K562 (cell line): ENCODE results near the gene WNT7B. TPM values are rescaled to one million over a fixed set of nuclear protein-coding genes. Genes with fewer than 3 reads are reported as not detected.

ENCODE experiments used
- CTCF ChIP-seq, 3 experiments: IDR thresholded peaks in 2 of 3; conservative IDR thresholded peaks in 1 of 3; 2 replicates each; pipeline ENCODE4 v1.5.1; 2011 to 2012; ENCODE audit warnings: low read length in 3 of 3, mild to moderate bottlenecking in 3 of 3, control low read depth in 2 of 3, improper control_type of control experiment in 1 of 3, inconsistent platforms in 1 of 3, low read depth in 1 of 3, mixed read lengths in 1 of 3, moderate library complexity in 1 of 3; ENCODE audit not compliant: insufficient read depth in 2 of 3
- HDAC1 ChIP-seq, 2 experiments: fragments of 450-650 bp; IDR thresholded peaks; 2 replicates each; pipeline ENCODE4 v1.6.1; 2016 to 2017; ENCODE audit warnings: inconsistent platforms in 1 of 2, mild to moderate bottlenecking in 1 of 2, moderate library complexity in 1 of 2
- LEF1 ChIP-seq: fragments of 450-650 bp; IDR thresholded peaks from 2 replicates; pipeline ENCODE4 v1.6.1; 2016; ENCODE audit warnings: mild to moderate bottlenecking
- NR0B1 ChIP-seq: fragments of 450-650 bp; IDR thresholded peaks from one replicate; pipeline ENCODE4 v1.6.1; 2018; ENCODE audit warnings: mild to moderate bottlenecking, moderate library complexity; ENCODE audit not compliant: partially characterized antibody
- PATZ1 ChIP-seq: fragments of 250-450 bp; sonication (Bioruptor Pico); IDR thresholded peaks from 2 replicates; pipeline ENCODE4 v1.5.0; 2020; ENCODE audit warnings: mild to moderate bottlenecking, borderline replicate concordance
- POLR2B ChIP-seq: fragments of 450-650 bp; IDR thresholded peaks from 2 replicates; pipeline ENCODE4 v1.6.1; 2018; ENCODE audit warnings: low read depth; ENCODE audit not compliant: partially characterized antibody
- RBM17 ChIP-seq: fragments of 200-400 bp; formaldehyde crosslinking; IDR thresholded peaks from 2 replicates; pipeline ENCODE4 v1.6.1; 2017; ENCODE audit warnings: low read depth, mild to moderate bottlenecking, low read length, borderline replicate concordance
- TGIF2 ChIP-seq: sonication (generic); formaldehyde crosslinking; IDR thresholded peaks from 2 replicates; pipeline ENCODE4 v1.8.1; 2022; ENCODE audit warnings: mild to moderate bottlenecking, missing genetic modification reagents, moderate library complexity
- U2AF2 ChIP-seq: fragments of 200-400 bp; formaldehyde crosslinking; optimal IDR thresholded peaks from 2 replicates; pipeline ENCODE3; 2017; ENCODE audit warnings: low read depth, mild to moderate bottlenecking, low read length
- ZNF395 ChIP-seq: fragments of 200-800 bp; sonication (Bioruptor generic); IDR thresholded peaks from 2 replicates; pipeline ENCODE4 v1.6.1; 2017; ENCODE audit warnings: missing genetic modification characterization, missing compliant biosample characterization
- polyA plus RNA-seq, 8 experiments: library from polyadenylated mRNA; depleted of rRNA in 4 of 8; stranded (reverse) in 5 of 8; unstranded in 3 of 8; fragments of >200 nt; fragmentation: Nextera tagmentation in 2 of 8; fragmentation: Illumina TruSeq in 1 of 8; extraction: Ambion mirVana in 2 of 8; extraction: Trizol in 1 of 8; gene quantifications; 2 replicates each; pipeline versions ENCODE4 v1.2.1 to v1.2.3, GENCODE V29; 2011 to 2014; ENCODE audit warnings: inconsistent platforms in 1 of 8, missing spikeins in 1 of 8
- total RNA-seq, 7 experiments: library from RNA; depleted of rRNA in 6 of 7; stranded (reverse); fragments of >200 nt in 6 of 7; fragmentation: Illumina TruSeq in 2 of 7; extraction: Trizol in 2 of 7; gene quantifications; 2 replicates each; pipeline versions ENCODE4 v1.2.1 to v1.2.3, GENCODE V29; 2011 to 2021; ENCODE audit warnings: low replicate concordance in 1 of 7
- TF ChIP-seq, protein P1 (sequence below): sonication (generic); formaldehyde crosslinking; IDR thresholded peaks from 2 replicates; pipeline ENCODE4 v1.9.0; 2022; ENCODE audit warnings: mild to moderate bottlenecking, missing genetic modification reagents
- TF ChIP-seq, protein P2 (sequence below): fragments of 450-650 bp; formaldehyde crosslinking; IDR thresholded peaks from 2 replicates; pipeline ENCODE4 v1.4.0; 2020; ENCODE audit warnings: mild to moderate bottlenecking, moderate library complexity
- TF ChIP-seq, protein P3 (sequence below): fragments of 450-650 bp; formaldehyde crosslinking; conservative IDR thresholded peaks from 2 replicates; pipeline ENCODE4 v1.4.0; 2022; ENCODE audit warnings: mild to moderate bottlenecking, missing genetic modification characterization

Gene WNT7B
- total and polyA plus RNA-seq, 9 of the 15 experiments (the other 6 are each of a cell fraction or from before 2014, with no cell fraction given) = not detected

DNA sequence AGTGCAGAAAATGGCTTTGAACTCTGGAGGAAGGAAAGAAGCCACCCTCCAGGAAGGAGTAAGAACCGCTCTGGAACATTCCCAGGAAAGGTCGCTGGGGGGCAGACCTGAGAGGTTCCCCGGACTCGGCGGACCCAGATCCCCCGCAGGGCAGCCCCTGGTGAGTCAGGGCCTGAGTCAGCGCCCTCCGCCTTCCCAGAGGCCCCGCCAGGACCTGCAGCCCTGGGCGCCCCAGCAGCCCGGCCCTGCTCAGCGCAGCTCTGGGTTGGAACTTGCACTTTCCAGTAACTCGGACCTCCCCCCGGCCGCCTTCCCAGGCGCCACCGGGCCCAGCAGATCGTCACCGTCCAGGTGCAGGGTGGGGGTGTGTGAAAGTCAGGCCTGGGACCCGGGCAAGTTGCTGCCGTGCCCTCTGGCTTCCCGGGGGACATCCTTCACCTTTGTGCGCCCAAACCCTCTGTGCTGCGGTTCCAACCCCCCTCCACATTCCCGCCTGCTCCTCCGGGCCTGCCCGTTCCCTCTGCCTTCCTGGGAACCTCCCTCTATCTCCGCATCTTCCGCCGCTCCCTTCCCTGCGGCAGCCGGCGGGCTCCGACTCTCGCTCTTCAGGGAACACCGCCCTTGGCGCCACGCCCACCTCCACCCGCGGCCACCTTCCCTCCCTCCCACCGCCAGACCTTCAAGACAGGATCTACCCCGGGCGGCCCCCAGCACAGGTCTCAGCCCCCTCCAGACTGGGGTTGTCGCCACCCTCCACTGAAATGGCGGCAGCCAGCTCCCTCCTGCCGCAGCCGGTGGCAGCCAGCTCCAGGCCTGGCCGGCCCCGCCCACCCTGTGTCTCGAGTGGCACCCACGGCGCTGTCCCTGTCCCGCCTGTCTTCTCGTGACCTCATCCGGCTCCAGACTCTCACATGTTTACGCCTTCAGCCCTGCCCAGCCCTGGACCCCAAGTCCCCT is 36.8 kb upstream of the WNT7B start (continued):
- TF ChIP-seq, protein P1, sequence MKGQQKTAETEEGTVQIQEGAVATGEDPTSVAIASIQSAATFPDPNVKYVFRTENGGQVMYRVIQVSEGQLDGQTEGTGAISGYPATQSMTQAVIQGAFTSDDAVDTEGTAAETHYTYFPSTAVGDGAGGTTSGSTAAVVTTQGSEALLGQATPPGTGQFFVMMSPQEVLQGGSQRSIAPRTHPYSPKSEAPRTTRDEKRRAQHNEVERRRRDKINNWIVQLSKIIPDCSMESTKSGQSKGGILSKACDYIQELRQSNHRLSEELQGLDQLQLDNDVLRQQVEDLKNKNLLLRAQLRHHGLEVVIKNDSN (CRISPR knock-in tag) = no peak
- TF ChIP-seq U2AF2 (no peak), LEF1 (no peak), POLR2B (peak; percentile 57), CTCF (IDR thresholded peaks at IDR 0.05 in 2 of 3, conservative IDR thresholded peaks at IDR 0.05 in 1 of 3; ENCODE audit: insufficient read depth in 2 of 3, low read depth in 1 of 3, low read length in 3 of 3) (peak; percentile 80 to 85 (median 83)), RBM17 (no peak), PATZ1 (CRISPR knock-in tag) (no peak), ZNF395 (CRISPR knock-in tag) (no peak), NR0B1 (no peak), HDAC1 (IDR thresholded peaks at IDR 0.05) (peak in 1 of 2 experiments; percentile 67; a peak in 2 of 4 replicates), TGIF2 (CRISPR knock-in tag) (no peak)
- TF ChIP-seq, protein P2, sequence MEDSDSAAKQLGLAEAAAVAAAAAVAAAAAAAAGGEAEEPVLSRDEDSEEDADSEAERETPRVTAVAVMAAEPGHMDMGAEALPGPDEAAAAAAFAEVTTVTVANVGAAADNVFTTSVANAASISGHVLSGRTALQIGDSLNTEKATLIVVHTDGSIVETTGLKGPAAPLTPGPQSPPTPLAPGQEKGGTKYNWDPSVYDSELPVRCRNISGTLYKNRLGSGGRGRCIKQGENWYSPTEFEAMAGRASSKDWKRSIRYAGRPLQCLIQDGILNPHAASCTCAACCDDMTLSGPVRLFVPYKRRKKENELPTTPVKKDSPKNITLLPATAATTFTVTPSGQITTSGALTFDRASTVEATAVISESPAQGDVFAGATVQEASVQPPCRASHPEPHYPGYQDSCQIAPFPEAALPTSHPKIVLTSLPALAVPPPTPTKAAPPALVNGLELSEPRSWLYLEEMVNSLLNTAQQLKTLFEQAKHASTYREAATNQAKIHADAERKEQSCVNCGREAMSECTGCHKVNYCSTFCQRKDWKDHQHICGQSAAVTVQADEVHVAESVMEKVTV (CRISPR knock-in tag) = 0 out of 2 replicates have a peak, but pooled peaks have one; percentile 13
- TF ChIP-seq, protein P3, sequence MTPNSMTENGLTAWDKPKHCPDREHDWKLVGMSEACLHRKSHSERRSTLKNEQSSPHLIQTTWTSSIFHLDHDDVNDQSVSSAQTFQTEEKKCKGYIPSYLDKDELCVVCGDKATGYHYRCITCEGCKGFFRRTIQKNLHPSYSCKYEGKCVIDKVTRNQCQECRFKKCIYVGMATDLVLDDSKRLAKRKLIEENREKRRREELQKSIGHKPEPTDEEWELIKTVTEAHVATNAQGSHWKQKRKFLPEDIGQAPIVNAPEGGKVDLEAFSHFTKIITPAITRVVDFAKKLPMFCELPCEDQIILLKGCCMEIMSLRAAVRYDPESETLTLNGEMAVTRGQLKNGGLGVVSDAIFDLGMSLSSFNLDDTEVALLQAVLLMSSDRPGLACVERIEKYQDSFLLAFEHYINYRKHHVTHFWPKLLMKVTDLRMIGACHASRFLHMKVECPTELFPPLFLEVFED (CRISPR knock-in tag) = no peak
